ENCODE data around the gene DNAH12. TPM values are rescaled to one million over a fixed set of nuclear protein-coding genes. Genes with fewer than 3 reads are reported as not detected.
"Not testable (repeated sequence)": the region's sequence is repeated elsewhere in the genome, so short reads cannot be mapped to it uniquely, and the experiment has no call there.

The DNAH12 gene
- total RNA-seq, 1 donor from 2014 or later = 0.23 TPM

GRCh38 chr3:57314204-57314603 is 229.9 kb downstream of the DNAH12 start:
- no peaks in the 10 kb centered on the region for H3K36me3 Mint-ChIP-seq (ENCODE audit: low read depth, unreplicated experiment)
- H4K20me1 ChIP-seq (ENCODE audit: insufficient read depth, low read length) = no peaks in the 10 kb centered on the region
- H3K27me3 Mint-ChIP-seq (ENCODE audit: low read depth, unreplicated experiment) = peaks cover 2% of the 10 kb centered on the region
- DNase-seq (ENCODE audit: low read depth) (no peak), FAIRE-seq (no peak)
- H3K36me3 ChIP-seq (ENCODE audit: insufficient read depth, low read length) = no peaks in the 10 kb centered on the region
- no peak overlapping the region for H3K27ac ChIP-seq (ENCODE audit: low read depth, low read length)
- H3K9me3 ChIP-seq (ENCODE audit: insufficient read depth, low read depth, low read length) = no peaks in the 10 kb centered on the region
- no peak overlapping the region for H2AFZ ChIP-seq (ENCODE audit: low read depth, low read length)
- H3K27ac Mint-ChIP-seq (ENCODE audit: unreplicated experiment) = no peak overlapping the region
- no peak overlapping the region for H3K4me3 ChIP-seq (ENCODE audit: insufficient read depth, low read depth, low read length)
- no peak overlapping the region for H3K4me2 ChIP-seq (ENCODE audit: low read length)
- H3K9me3 Mint-ChIP-seq (ENCODE audit: unreplicated experiment) = peaks cover 3% of the 10 kb centered on the region
- H3K79me2 ChIP-seq (ENCODE audit: insufficient read depth, low read length) = no peaks in the 10 kb centered on the region
- H3K4me1 ChIP-seq (ENCODE audit: insufficient read depth, low read length) = no peaks in the 10 kb centered on the region
- no peaks in the 10 kb centered on the region for H3K4me1 Mint-ChIP-seq (ENCODE audit: low read depth, unreplicated experiment)
- TF ChIP-seq EZH2 (IDR thresholded peaks at IDR 0.05; ENCODE audit: insufficient read depth, low read length) (no peak), CTCF (IDR thresholded peaks at IDR 0.05; ENCODE audit: insufficient read depth, low read depth, low read length) (no peak)
- H3K4me3 Mint-ChIP-seq (ENCODE audit: unreplicated experiment) = no peak overlapping the region
- peaks cover 3% of the 10 kb centered on the region for H3K27me3 ChIP-seq (ENCODE audit: insufficient read depth, low read length)
- no peak overlapping the region for H3K9ac ChIP-seq (ENCODE audit: low read length)

DNA sequence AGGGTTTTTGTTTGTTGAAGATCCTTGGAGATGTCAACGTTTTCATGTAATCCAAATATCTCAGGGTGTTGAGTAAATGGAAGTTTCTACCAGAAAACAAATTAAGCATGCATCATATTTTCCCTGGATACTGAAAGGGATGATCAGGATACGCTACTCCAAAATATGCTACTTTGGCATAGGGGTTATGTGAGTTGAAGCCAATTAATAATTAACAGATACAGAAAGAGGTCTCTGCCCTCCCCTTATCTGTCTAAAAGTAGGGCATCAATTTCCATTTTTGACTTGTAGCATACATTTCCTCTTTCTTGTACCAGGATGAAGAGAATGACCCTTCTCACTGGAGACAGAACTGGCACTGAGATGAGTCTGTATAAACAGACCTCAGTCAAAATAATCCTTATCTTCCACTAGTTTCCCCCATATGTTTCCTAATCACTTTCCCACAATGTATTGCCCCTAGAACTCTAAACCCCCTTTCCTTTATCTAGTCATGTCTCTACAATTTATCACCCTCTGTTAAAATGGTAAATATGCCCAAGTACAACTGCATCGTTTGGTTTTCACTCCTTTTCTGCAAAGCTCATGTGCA is 234.3 kb downstream of the DNAH12 start:
- H3K79me2 ChIP-seq (ENCODE audit: insufficient read depth, low read length) = no peaks in the 10 kb centered on the region
- H4K20me1 ChIP-seq (ENCODE audit: insufficient read depth, low read length) = no peaks in the 10 kb centered on the region
- DNase-seq (ENCODE audit: low read depth) (no peak), FAIRE-seq (no peak)
- no peaks in the 10 kb centered on the region for H3K27me3 ChIP-seq (ENCODE audit: insufficient read depth, low read length)
- H3K9me3 ChIP-seq (ENCODE audit: insufficient read depth, low read depth, low read length) = no peaks in the 10 kb centered on the region
- H3K9me3 Mint-ChIP-seq (ENCODE audit: unreplicated experiment) = no peaks in the 10 kb centered on the region
- H3K36me3 Mint-ChIP-seq (ENCODE audit: low read depth, unreplicated experiment) = no peaks in the 10 kb centered on the region
- no peak overlapping the region for H3K4me3 ChIP-seq (ENCODE audit: insufficient read depth, low read depth, low read length)
- H3K4me1 Mint-ChIP-seq (ENCODE audit: low read depth, unreplicated experiment) = no peaks in the 10 kb centered on the region
- H2AFZ ChIP-seq (ENCODE audit: low read depth, low read length) = no peak overlapping the region
- no peak overlapping the region for H3K4me3 Mint-ChIP-seq (ENCODE audit: unreplicated experiment)
- no peak overlapping the region for H3K4me2 ChIP-seq (ENCODE audit: low read length)
- no peak overlapping the region for H3K9ac ChIP-seq (ENCODE audit: low read length)
- H3K27ac Mint-ChIP-seq (ENCODE audit: unreplicated experiment) = no peak overlapping the region
- H3K27me3 Mint-ChIP-seq (ENCODE audit: low read depth, unreplicated experiment) = peaks cover 7% of the 10 kb centered on the region
- H3K36me3 ChIP-seq (ENCODE audit: insufficient read depth, low read length) = no peaks in the 10 kb centered on the region
- H3K27ac ChIP-seq (ENCODE audit: low read depth, low read length) = no peak overlapping the region
- no peaks in the 10 kb centered on the region for H3K4me1 ChIP-seq (ENCODE audit: insufficient read depth, low read length)
- TF ChIP-seq EZH2 (IDR thresholded peaks at IDR 0.05; ENCODE audit: insufficient read depth, low read length) (no peak), CTCF (IDR thresholded peaks at IDR 0.05; ENCODE audit: insufficient read depth, low read depth, low read length) (no peak)

DNA sequence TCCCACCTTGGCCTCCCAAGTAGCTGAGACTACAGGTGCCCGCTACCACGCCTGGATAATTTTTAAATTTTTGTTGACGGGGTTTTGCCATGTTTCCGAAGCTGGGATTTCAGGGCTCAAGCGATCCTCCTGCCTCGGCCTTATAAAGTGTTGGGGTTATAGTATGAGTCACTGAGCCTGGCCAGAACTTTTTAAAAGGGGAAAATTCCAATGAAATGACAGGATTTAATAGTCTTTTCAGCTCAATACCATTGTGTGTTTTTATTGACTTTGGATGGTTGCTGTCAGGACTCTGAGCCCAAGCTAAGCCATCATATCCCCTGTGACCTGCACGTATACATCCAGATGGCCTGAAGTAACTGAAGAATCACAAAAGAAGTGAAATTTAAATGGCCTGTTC is 240.6 kb downstream of the DNAH12 start:
- H3K36me3 ChIP-seq (ENCODE audit: insufficient read depth, low read length); H3K79me2 ChIP-seq (ENCODE audit: insufficient read depth, low read length); H3K36me3 Mint-ChIP-seq (ENCODE audit: low read depth, unreplicated experiment); H3K27me3 Mint-ChIP-seq (ENCODE audit: low read depth, unreplicated experiment); H3K9me3 ChIP-seq (ENCODE audit: insufficient read depth, low read depth, low read length); H3K9me3 Mint-ChIP-seq (ENCODE audit: unreplicated experiment); H3K4me1 Mint-ChIP-seq (ENCODE audit: low read depth, unreplicated experiment); H3K27ac Mint-ChIP-seq (ENCODE audit: unreplicated experiment); FAIRE-seq; H3K9ac ChIP-seq (ENCODE audit: low read length); H3K4me3 Mint-ChIP-seq (ENCODE audit: unreplicated experiment); H3K4me3 ChIP-seq (ENCODE audit: insufficient read depth, low read depth, low read length); H3K4me1 ChIP-seq (ENCODE audit: insufficient read depth, low read length); H3K27me3 ChIP-seq (ENCODE audit: insufficient read depth, low read length); H4K20me1 ChIP-seq (ENCODE audit: insufficient read depth, low read length): not testable (repeated sequence)
- DNase-seq (ENCODE audit: low read depth) = peak; percentile 53
- Histone ChIP-seq H3K4me2 (ENCODE audit: low read length) (peak overlapping the region; percentile 40), H2AFZ (ENCODE audit: low read depth, low read length) (peak overlapping the region; percentile 5), H3K27ac (ENCODE audit: low read depth, low read length) (peak overlapping the region; percentile 30)

All from astrocyte (in vitro differentiated cells and primary cell).